ENCODE data around the gene PTGER3.

GRCh38 chr1:71028981-71029380 is 18.6 kb downstream of the PTGER3 start:
- TF ChIP-seq POLR2AphosphoS5 (IDR thresholded peaks at IDR 0.05; ENCODE audit: borderline replicate concordance, low read depth, low read length) (peak; percentile 12; the same call in 1 of the 2 replicates), EZH2 (IDR thresholded peaks at IDR 0.05) (no peak)

All from SK-N-MC (cell line).